ENCODE results near the gene TSKU. TPM values are rescaled to one million over a fixed set of nuclear protein-coding genes. Genes with fewer than 3 reads are reported as not detected.

TSKU gene
- total RNA-seq, 4 donors from 2014 or later, result 32.0 to 80.7 (median 63.4) TPM

- no peaks in the 10 kb centered on the region for H3K27me3 ChIP-seq
- WGBS, 2 donors (ENCODE audit: low coverage in 1 of 2), result 75% methylated on average over 10 of the region's 10 CpGs; no CpG with 5 or more reads in 1 of the 2 donors
- peaks cover 1 to 32% (median 18%) of the 10 kb centered on the region in 4 donors for H3K4me1 ChIP-seq
- no peaks in the 10 kb centered on the region for H3K9me3 ChIP-seq
- in situ Hi-C loops (cut with MboI; ENCODE audit: low pct_ligation_motif_present in 1 of 4, low pct_unique_long_range_greater_than_20kb in 1 of 4, low sequenced_read_pairs in 3 of 4), result loop anchor here in 2 of 4 donors (5.0 to 25.0 kb wide), 2 partner anchors 67 to 233 kb away; partner anchors contain the start of gene B3GNT6 (in 2 of the 2)
- no peak overlapping the region for H3K27ac ChIP-seq
- no peak for DNase-seq
- intact Hi-C loops (cut with DNase I; ENCODE audit: low total_unique reads), result loop anchor here (2.0 to 10.0 kb wide), 2 partner anchors 77 to 1161 kb away; no protein-coding TSS in a partner anchor
- H3K36me3 ChIP-seq, result no peaks in the 10 kb centered on the region
- H3K4me3 ChIP-seq, result no peak overlapping the region
- TF ChIP-seq CTCF (IDR thresholded peaks at IDR 0.05) (no peak), POLR2AphosphoS5 (IDR thresholded peaks at IDR 0.05) (no peak), EP300 (IDR thresholded peaks at IDR 0.05; ENCODE audit: low read depth) (no peak), POLR2A (IDR thresholded peaks at IDR 0.05) (no peak)
These were observed 20.9 kb downstream of the TSKU start for GRCh38 chr11:76803811-76804600.

- intact Hi-C loops (cut with DNase I; ENCODE audit: low total_unique reads) (loop anchor here (5.0 to 10.0 kb wide), 2 partner anchors 112 to 1159 kb away; no protein-coding TSS in a partner anchor), in situ Hi-C loops (cut with MboI; ENCODE audit: low pct_ligation_motif_present in 1 of 4, low pct_unique_long_range_greater_than_20kb in 1 of 4, low sequenced_read_pairs in 3 of 4) (loop anchor here in 2 of 4 donors (25.0 kb wide), 1 partner anchor 232 kb away; the partner anchor contains the start of gene B3GNT6 (in 2 of the 2))
- 55 to 80% methylated on average over 1 to 8 of the region's 8 CpGs for WGBS, 2 donors (ENCODE audit: low coverage in 1 of 2)
- Histone ChIP-seq H3K27me3 (no peaks in the 10 kb centered on the region), H3K9me3 (no peaks in the 10 kb centered on the region), H3K36me3 (no peaks in the 10 kb centered on the region), H3K27ac (no peak overlapping the region), H3K4me3 (no peak overlapping the region), H3K4me1 (peaks cover 0 to 26% (median 12%) of the 10 kb centered on the region in 4 donors)
- no peak for DNase-seq
- no peak for TF ChIP-seq POLR2A (IDR thresholded peaks at IDR 0.05)
- no peak for TF ChIP-seq CTCF (IDR thresholded peaks at IDR 0.05)
- no peak for TF ChIP-seq POLR2AphosphoS5 (IDR thresholded peaks at IDR 0.05)
- no peak for TF ChIP-seq EP300 (IDR thresholded peaks at IDR 0.05; ENCODE audit: low read depth)
These were observed 22.2 kb downstream of the TSKU start for GRCh38 chr11:76805206-76805913.

- H3K27ac ChIP-seq, result no peak overlapping the region
- in situ Hi-C loops (cut with MboI; ENCODE audit: low pct_ligation_motif_present in 1 of 4, low pct_unique_long_range_greater_than_20kb in 1 of 4, low sequenced_read_pairs in 3 of 4), result loop anchor here in 2 of 4 donors (25.0 kb wide), 1 partner anchor 231 kb away; the partner anchor contains the start of gene B3GNT6 (in 2 of the 2)
- TF ChIP-seq POLR2AphosphoS5 (IDR thresholded peaks at IDR 0.05) (no peak), CTCF (IDR thresholded peaks at IDR 0.05) (no peak), EP300 (IDR thresholded peaks at IDR 0.05; ENCODE audit: low read depth) (no peak)
These were observed 23.0 kb downstream of the TSKU start for GRCh38 chr11:76806131-76806530.

More at GRCh38 chr11:76806131-76806530, 23.0 kb downstream of the TSKU start:
- 79 to 97% methylated on average over 6 to 7 of the region's 7 CpGs for whole genome bisulfite sequencing, 2 donors (ENCODE audit: low coverage in 1 of 2)
- H3K36me3 ChIP-seq, result no peaks in the 10 kb centered on the region
- no peak overlapping the region for H3K4me3 ChIP-seq
- H3K27me3 ChIP-seq, result no peaks in the 10 kb centered on the region
- H3K4me1 ChIP-seq, result peaks cover 0 to 28% (median 14%) of the 10 kb centered on the region in 4 donors
- H3K9me3 ChIP-seq, result no peaks in the 10 kb centered on the region
- intact Hi-C loops (cut with DNase I; ENCODE audit: low total_unique reads), result loop anchor here (5.0 to 10.0 kb wide), 2 partner anchors 111 to 1159 kb away; no protein-coding TSS in a partner anchor
- DNase-seq, result no peak

Data from transverse colon (tissue), 4 donors.